ENCODE data around the gene PKP1.

The PKP1 gene

GRCh38 chr1:201370500-201370899 is 87.2 kb downstream of the PKP1 start:
- H3K4me3 Mint-ChIP-seq, result no peak overlapping the region

GRCh38 chr1:201371276-201371675 is 88.0 kb downstream of the PKP1 start:
- Mint-ChIP-seq H3K4me1 (ENCODE audit: low read depth) (no peaks in the 10 kb centered on the region), H3K27ac (no peak overlapping the region), H3K9me3 (no peaks in the 10 kb centered on the region), H3K36me3 (ENCODE audit: low read depth) (no peaks in the 10 kb centered on the region), H3K4me3 (no peak overlapping the region), H3K27me3 (ENCODE audit: low read depth) (peaks cover 11% of the 10 kb centered on the region)
- DNase-seq (ENCODE audit: low spot score), result no peak

More at GRCh38 chr1:201370500-201370899, 87.2 kb downstream of the PKP1 start:
- H3K4me1 Mint-ChIP-seq (ENCODE audit: low read depth), result no peaks in the 10 kb centered on the region
- H3K36me3 Mint-ChIP-seq (ENCODE audit: low read depth), result no peaks in the 10 kb centered on the region
- no peak overlapping the region for H3K27ac Mint-ChIP-seq
- peaks cover 7% of the 10 kb centered on the region for H3K27me3 Mint-ChIP-seq (ENCODE audit: low read depth)
- DNase-seq (ENCODE audit: low spot score), result no peak
- no peaks in the 10 kb centered on the region for H3K9me3 Mint-ChIP-seq

- Mint-ChIP-seq H3K27ac (no peak overlapping the region), H3K9me3 (no peaks in the 10 kb centered on the region), H3K27me3 (ENCODE audit: low read depth) (peaks cover 11% of the 10 kb centered on the region)
Observed at GRCh38 chr1:201371792-201372191, 88.5 kb downstream of the PKP1 start.

GRCh38 chr1:201374364-201374763 is 91.1 kb downstream of the PKP1 start:
- H3K27me3 Mint-ChIP-seq (ENCODE audit: low read depth), result peaks cover 11% of the 10 kb centered on the region
- no peaks in the 10 kb centered on the region for H3K4me1 Mint-ChIP-seq (ENCODE audit: low read depth)
- no peak overlapping the region for H3K27ac Mint-ChIP-seq
- no peaks in the 10 kb centered on the region for H3K36me3 Mint-ChIP-seq (ENCODE audit: low read depth)
- H3K4me3 Mint-ChIP-seq, result no peak overlapping the region
- H3K9me3 Mint-ChIP-seq, result no peaks in the 10 kb centered on the region
- DNase-seq (ENCODE audit: low spot score), result no peak

More at GRCh38 chr1:201371792-201372191, 88.5 kb downstream of the PKP1 start:
- Mint-ChIP-seq H3K36me3 (ENCODE audit: low read depth) (no peaks in the 10 kb centered on the region), H3K4me3 (no peak overlapping the region), H3K4me1 (ENCODE audit: low read depth) (no peaks in the 10 kb centered on the region)
- DNase-seq (ENCODE audit: low spot score), result no peak

- H3K27me3 Mint-ChIP-seq (ENCODE audit: low read depth), result peaks cover 11% of the 10 kb centered on the region
- H3K36me3 Mint-ChIP-seq (ENCODE audit: low read depth), result no peaks in the 10 kb centered on the region
- DNase-seq (ENCODE audit: low spot score), result no peak
- H3K4me3 Mint-ChIP-seq, result no peak overlapping the region
- H3K4me1 Mint-ChIP-seq (ENCODE audit: low read depth), result no peaks in the 10 kb centered on the region
- no peak overlapping the region for H3K27ac Mint-ChIP-seq
- H3K9me3 Mint-ChIP-seq, result no peaks in the 10 kb centered on the region
Observed at GRCh38 chr1:201375169-201375568, 91.9 kb downstream of the PKP1 start.

- peaks cover 11% of the 10 kb centered on the region for H3K27me3 Mint-ChIP-seq (ENCODE audit: low read depth)
- no peaks in the 10 kb centered on the region for H3K36me3 Mint-ChIP-seq (ENCODE audit: low read depth)
- H3K4me1 Mint-ChIP-seq (ENCODE audit: low read depth), result no peaks in the 10 kb centered on the region
- DNase-seq (ENCODE audit: low spot score), result no peak
- no peak overlapping the region for H3K27ac Mint-ChIP-seq
- no peaks in the 10 kb centered on the region for H3K9me3 Mint-ChIP-seq
- H3K4me3 Mint-ChIP-seq, result no peak overlapping the region
Observed at GRCh38 chr1:201376107-201376463, 92.8 kb downstream of the PKP1 start.

GRCh38 chr1:201376464-201377374 is 93.4 kb downstream of the PKP1 start:
- no peaks in the 10 kb centered on the region for H3K36me3 Mint-ChIP-seq (ENCODE audit: low read depth)
- peak; percentile 5 for DNase-seq (ENCODE audit: low spot score)
- peaks cover 11% of the 10 kb centered on the region for H3K27me3 Mint-ChIP-seq (ENCODE audit: low read depth)
- no peak overlapping the region for H3K27ac Mint-ChIP-seq
- H3K4me3 Mint-ChIP-seq, result no peak overlapping the region
- no peaks in the 10 kb centered on the region for H3K9me3 Mint-ChIP-seq
- H3K4me1 Mint-ChIP-seq (ENCODE audit: low read depth), result no peaks in the 10 kb centered on the region

- Mint-ChIP-seq H3K9me3 (no peaks in the 10 kb centered on the region), H3K4me3 (no peak within 1 kb of the TSS), H3K36me3 (ENCODE audit: low read depth) (no peaks in the 10 kb centered on the region), H3K4me1 (ENCODE audit: low read depth) (no peaks in the 10 kb centered on the region), H3K27ac (no peak within 1 kb of the TSS), H3K27me3 (ENCODE audit: low read depth) (peaks cover 8% of the 10 kb centered on the region)
- no peak for DNase-seq (ENCODE audit: low spot score)
Observed at GRCh38 chr1:201377611-201378092, 94.3 kb downstream of the PKP1 start, which contains the start of gene TNNT2. Gene TNNT2, minus strand, starts transcription at chr1:201377680. Its CDS starts 4,426 bp downstream, at chr1:201373254.

GRCh38 chr1:201378804-201379203 is 95.5 kb downstream of the PKP1 start:
- H3K36me3 Mint-ChIP-seq (ENCODE audit: low read depth), result no peaks in the 10 kb centered on the region
- no peak overlapping the region for H3K27ac Mint-ChIP-seq
- H3K4me1 Mint-ChIP-seq (ENCODE audit: low read depth), result no peaks in the 10 kb centered on the region
- no peaks in the 10 kb centered on the region for H3K9me3 Mint-ChIP-seq
- H3K27me3 Mint-ChIP-seq (ENCODE audit: low read depth), result peaks cover 4% of the 10 kb centered on the region
- no peak for DNase-seq (ENCODE audit: low spot score)
- H3K4me3 Mint-ChIP-seq, result no peak overlapping the region

- no peaks in the 10 kb centered on the region for H3K4me1 Mint-ChIP-seq (ENCODE audit: low read depth)
- H3K9me3 Mint-ChIP-seq, result no peaks in the 10 kb centered on the region
- H3K27me3 Mint-ChIP-seq (ENCODE audit: low read depth), result peaks cover 4% of the 10 kb centered on the region
- no peaks in the 10 kb centered on the region for H3K36me3 Mint-ChIP-seq (ENCODE audit: low read depth)
- H3K4me3 Mint-ChIP-seq, result no peak overlapping the region
- DNase-seq (ENCODE audit: low spot score), result no peak
- H3K27ac Mint-ChIP-seq, result no peak overlapping the region
Observed at GRCh38 chr1:201379733-201380242, 96.5 kb downstream of the PKP1 start.

GRCh38 chr1:201381130-201381529 is 97.8 kb downstream of the PKP1 start:
- no peaks in the 10 kb centered on the region for H3K9me3 Mint-ChIP-seq
- H3K36me3 Mint-ChIP-seq (ENCODE audit: low read depth), result no peaks in the 10 kb centered on the region
- no peaks in the 10 kb centered on the region for H3K4me1 Mint-ChIP-seq (ENCODE audit: low read depth)
- H3K27ac Mint-ChIP-seq, result no peak overlapping the region
- no peaks in the 10 kb centered on the region for H3K27me3 Mint-ChIP-seq (ENCODE audit: low read depth)
- DNase-seq (ENCODE audit: low spot score), result no peak
- H3K4me3 Mint-ChIP-seq, result no peak overlapping the region

Data from T-helper 2 cell treated with Interferon-gamma antibody and Interleukin-4, amounts not matched to agents 5 μg/mL and 100 μg/mL, for 36 hours (primary cell).